Left colon (tissue), 2 donors: ENCODE data around the gene OTUD7B. TPM values are rescaled to one million over a fixed set of nuclear protein-coding genes. Genes with fewer than 3 reads are reported as not detected.
"Not testable (repeated sequence)": the region's sequence is repeated elsewhere in the genome, so short reads cannot be mapped to it uniquely, and the experiment has no call there.

ENCODE experiments used
- ATAC-seq: fragments of 200-7000 bp; cut with Tn5 transposase; one replicate; pipeline ENCODE4 v1.9.1; 2020; ENCODE audit warnings: mild to moderate bottlenecking, moderate library complexity
- DNase-seq, 2 donors: peaks; one replicate each; pipeline ENCODE4 v3.0.0-alpha.2; 2020
- intact Hi-C, 2 donors: fragments of 100-400 bp; cut with DNase I in 1 of 2; cut with micrococcal nuclease in 1 of 2; formaldehyde crosslinking; loops; one replicate each; pipeline versions ENCODE4 v1.11.2 to v1.14.0; 2022; cut with DNase I, micrococcal nuclease
- long read RNA-seq: library from polyadenylated mRNA; unstranded; transcript quantifications from one replicate; pipeline ENCODE4 v2.0.0, GENCODE V29; 2021
- total RNA-seq, 2 donors: library from RNA; stranded (reverse); fragmentation: NEBNext Ultra II Directional; extraction: Animal tissue kit (Norgen Biotek cat#: 25700); gene quantifications; one replicate each; pipeline ENCODE4 v1.2.1, GENCODE V29; 2021
- donor health status: DM: no; HTN: no; CAD: no.
- donor health status: DM: yes; HTN: yes; CAD: no.

The OTUD7B gene
- 10 to 100 TPM; 35.3 to 53.6 TPM for total RNA-seq
- long read RNA-seq, full-length matches to known transcripts: 1 of 5 reads
- long read RNA-seq, partial matches to known transcripts: 0 of 5 reads
- long read RNA-seq, other reads (novel, unspliced or antisense): 4 of 5 reads

GRCh38 chr1:150010393-150011115 lies at the start of gene OTUD7B:
Gene OTUD7B (minus strand): TSS chr1:150010726. CDS start chr1:149977510, 33,216 bp downstream.
- peak; percentile 85 to 89 for DNase-seq
- ATAC-seq: peak; percentile 90
- intact Hi-C loops: no loop called here

- intact Hi-C loops: loop anchor here in 1 of 2 donors (10.0 kb wide), 1 partner anchor 165 kb away; the partner anchor contains the start of gene BOLA1
- no peak for ATAC-seq
- DNase-seq: no peak
These were observed 49.7 kb upstream of the OTUD7B start for GRCh38 chr1:150060260-150060659.

GRCh38 chr1:150056407-150056806 lies 45.9 kb upstream of the OTUD7B start:
- no peak for ATAC-seq
- intact Hi-C loops: no loop called here
- DNase-seq: no peak

GRCh38 chr1:150055507-150055906 lies 45.0 kb upstream of the OTUD7B start:
- ATAC-seq, intact Hi-C loops, DNase-seq: not testable (repeated sequence)

DNA sequence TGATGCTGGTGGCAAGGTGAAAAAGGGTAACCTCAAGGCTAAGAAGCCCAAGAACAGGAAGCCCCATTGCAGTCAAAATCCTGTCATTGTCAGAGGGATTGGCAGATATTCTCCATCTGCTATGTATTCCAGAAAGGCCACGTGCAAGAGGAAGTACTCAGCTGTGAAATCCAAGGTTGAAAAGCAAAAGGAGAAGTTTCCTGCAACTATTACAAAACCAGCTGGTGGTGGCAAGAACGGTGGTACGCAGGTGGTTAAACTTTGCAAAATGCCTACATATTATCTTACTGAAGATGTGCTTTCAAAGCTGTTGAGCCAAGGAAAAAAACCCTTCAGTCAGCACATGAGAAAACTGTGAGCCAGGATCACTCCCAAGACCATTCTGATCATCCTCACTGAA lies 43.4 kb upstream of the OTUD7B start:
- intact Hi-C loops: loop anchor here in 1 of 2 donors (5.0 kb wide), 1 partner anchor 113 kb away; no protein-coding TSS in a partner anchor
- DNase-seq (no peak), ATAC-seq (no peak)

DNA sequence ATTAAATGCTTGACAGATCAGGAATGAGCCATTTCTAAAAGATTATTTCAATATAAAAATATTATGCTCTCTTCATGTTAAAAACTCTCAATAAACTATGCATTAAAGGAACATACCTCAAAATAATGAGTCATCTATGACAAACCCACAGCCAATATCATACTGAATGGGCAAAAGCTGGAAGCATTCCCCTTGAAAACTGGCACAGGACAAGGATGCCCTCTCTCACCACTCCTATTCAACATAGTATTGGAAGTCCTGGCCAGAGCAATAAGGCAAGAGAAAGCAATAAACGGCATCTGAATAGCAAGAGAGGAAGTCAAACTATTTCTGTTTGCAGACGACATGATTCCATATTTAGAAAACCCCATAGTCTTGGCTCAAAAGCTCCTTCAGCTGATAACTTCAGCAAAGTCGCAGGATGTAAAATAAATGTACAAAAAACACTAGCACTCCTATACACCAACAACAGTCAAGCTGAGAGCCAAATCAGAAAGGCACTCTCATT lies 41.4 kb upstream of the OTUD7B start:
- ATAC-seq, DNase-seq: not testable (repeated sequence)
- intact Hi-C loops: loop anchor here in 1 of 2 donors (2.0 to 5.0 kb wide), 2 partner anchors 89 to 115 kb away; no protein-coding TSS in a partner anchor

DNA sequence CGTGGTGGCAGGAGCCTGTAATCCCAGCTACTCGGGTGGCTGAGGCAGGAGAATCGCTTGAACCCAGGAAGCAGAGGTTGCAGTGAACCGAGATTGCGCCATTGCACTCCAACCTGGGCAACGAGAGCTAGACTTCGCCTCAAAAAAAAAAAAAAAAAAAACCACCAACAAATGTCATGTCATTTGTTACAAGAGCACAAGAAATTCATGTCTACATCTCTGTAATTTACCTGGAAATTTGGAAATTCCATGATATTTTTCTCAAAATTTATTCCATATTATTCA lies 40.5 kb upstream of the OTUD7B start:
- DNase-seq: no peak
- ATAC-seq: no peak
- intact Hi-C loops: loop anchor here in 1 of 2 donors (2.0 to 5.0 kb wide), 2 partner anchors 88 to 116 kb away; no protein-coding TSS in a partner anchor

- DNase-seq (no peak), ATAC-seq (no peak)
- intact Hi-C loops: loop anchor here in 1 of 2 donors (2.0 to 5.0 kb wide), 2 partner anchors 87 to 117 kb away; no protein-coding TSS in a partner anchor
These were observed 39.4 kb upstream of the OTUD7B start for GRCh38 chr1:150049926-150050325.

DNA sequence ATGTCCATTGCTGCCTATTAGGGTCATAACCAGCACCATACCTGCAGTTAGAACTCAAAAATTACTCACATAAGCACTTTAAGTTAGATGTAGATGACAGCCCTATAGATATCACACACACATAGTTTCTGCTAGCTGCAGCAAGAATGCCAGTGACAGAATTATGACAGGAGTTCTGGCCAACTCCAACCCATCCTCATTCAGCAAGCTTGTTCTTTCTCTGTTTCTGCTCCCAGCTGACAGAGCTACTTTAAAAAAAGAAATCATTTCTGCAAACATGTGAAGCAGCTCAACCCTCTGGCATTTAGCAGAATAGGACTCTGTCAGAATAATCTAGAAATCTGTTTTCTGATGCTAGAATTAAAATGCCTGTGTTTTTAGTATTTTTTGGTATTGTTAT lies 23.8 kb upstream of the OTUD7B start:
- intact Hi-C loops: no loop called here
- no peak for ATAC-seq
- no peak for DNase-seq

DNA sequence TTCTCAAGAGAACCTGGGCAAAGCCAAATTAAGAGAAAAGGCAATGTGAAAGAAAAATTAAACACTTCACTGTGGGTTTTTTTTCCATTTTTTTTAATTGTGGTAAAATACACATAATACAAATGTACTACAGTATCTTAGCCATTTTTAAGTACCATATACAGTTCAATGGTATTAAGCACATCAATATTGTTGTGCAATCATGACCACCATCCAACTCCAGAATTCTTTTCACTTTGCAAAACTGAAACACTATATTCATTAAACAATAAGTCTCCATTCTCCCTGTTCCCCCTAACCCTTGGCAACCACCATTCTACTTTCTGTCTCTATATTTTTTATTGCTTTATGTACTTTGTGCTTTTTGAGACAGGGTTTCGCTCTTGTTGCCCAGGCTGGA lies 17.8 kb upstream of the OTUD7B start:
- intact Hi-C loops: no loop called here
- ATAC-seq (no peak), DNase-seq (no peak)

DNA sequence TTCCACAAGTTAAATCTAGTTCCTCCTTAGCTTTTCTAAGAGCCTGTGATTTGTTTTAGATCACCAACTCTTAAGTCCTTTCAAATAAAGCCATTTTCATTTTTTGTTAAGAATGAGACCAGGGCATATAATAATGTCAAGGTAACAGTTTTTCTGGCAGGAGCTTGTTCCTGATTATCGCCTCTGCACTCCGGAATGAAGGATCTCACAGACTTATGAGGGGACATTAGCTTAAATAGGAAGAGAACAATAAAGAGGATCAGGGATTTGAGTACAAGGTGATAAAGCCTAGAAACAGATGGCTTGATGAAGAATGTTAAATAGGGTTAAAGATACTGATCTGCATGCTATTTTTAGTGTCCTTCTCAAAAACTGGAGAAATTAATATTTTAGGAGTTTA lies 13.6 kb upstream of the OTUD7B start:
- intact Hi-C loops: no loop called here
- ATAC-seq (no peak), DNase-seq (no peak)

- intact Hi-C loops: no loop called here
- ATAC-seq (peak; percentile 49), DNase-seq (peak in 1 of 2 donors; percentile 36)
These were observed 11.8 kb upstream of the OTUD7B start for GRCh38 chr1:150022357-150022756.

GRCh38 chr1:150021191-150021694 lies 10.7 kb upstream of the OTUD7B start:
- intact Hi-C loops: no loop called here
- DNase-seq: peak; percentile 33 to 52
- peak; percentile 87 for ATAC-seq

DNA sequence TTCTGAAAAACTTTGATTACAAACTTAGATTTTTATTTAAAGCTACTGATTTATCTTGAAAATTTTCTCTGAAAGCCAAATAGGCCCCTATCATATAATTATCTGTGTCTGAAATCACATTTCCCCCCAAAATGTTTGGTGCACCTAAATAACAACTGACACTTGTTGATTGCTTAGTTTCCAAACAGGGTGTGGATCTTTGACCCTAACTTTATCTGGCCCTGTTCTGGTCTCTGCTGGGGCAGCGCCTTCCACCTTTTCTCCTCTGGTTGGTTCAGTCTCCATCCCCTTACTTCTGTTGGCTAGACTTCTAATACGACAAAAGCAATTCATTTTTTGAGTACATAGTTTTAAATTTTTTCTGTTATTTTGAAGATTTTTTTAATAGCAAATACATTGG lies 10.2 kb upstream of the OTUD7B start:
- intact Hi-C loops: no loop called here

DNA sequence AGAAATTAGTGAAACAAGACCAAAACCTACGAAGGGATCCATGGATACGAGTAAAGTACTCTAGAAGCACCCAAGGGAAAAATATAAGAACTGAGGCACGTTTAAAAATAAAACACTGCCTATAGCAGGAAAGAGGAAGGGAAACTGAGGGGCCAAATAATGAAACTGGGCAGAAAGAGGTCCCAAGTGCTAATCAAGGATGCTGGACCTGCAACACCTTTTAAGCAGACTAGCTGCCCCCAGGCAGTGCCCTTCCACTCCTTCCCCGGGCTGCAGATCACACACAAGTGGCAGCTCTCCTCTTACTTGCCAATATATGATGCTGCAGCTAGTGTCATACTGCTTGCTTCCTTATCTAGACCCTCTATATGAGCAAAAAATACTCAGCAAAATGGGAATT lies 7.6 kb upstream of the OTUD7B start:
- intact Hi-C loops: no loop called here
- DNase-seq (no peak), ATAC-seq (no peak)

More for the DNA sequence above, 10.2 kb upstream of the OTUD7B start:
- no peak for DNase-seq
- no peak for ATAC-seq

GRCh38 chr1:150017206-150017750 lies 6.8 kb upstream of the OTUD7B start:
- intact Hi-C loops: no loop called here
- ATAC-seq: peak; percentile 78
- DNase-seq: peak; percentile 29 to 62

DNA sequence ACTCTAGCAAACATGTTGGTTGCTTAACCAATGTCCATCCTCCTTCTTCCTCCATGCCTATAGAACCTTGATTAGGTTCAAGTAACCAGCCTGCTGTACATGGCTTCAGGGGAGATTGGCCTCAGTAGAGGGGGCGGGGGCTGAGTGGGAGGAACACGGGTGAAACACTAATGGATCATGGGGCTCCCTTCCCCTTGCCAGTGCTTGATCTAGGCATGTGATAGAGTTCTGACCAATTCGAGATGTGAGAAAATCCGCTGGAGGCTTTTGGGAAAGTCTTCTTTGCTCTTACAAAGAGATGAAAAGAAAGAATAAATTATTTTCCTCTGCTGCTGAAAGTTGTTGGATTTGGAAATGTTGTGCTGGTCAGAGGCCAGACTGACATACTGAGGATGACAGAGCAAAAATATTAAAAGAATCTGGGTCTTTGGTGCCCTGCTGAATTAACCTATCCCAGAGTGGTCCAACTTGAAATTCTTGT lies 5.2 kb upstream of the OTUD7B start:
- no peak for ATAC-seq
- no peak for DNase-seq
- intact Hi-C loops: no loop called here

DNA sequence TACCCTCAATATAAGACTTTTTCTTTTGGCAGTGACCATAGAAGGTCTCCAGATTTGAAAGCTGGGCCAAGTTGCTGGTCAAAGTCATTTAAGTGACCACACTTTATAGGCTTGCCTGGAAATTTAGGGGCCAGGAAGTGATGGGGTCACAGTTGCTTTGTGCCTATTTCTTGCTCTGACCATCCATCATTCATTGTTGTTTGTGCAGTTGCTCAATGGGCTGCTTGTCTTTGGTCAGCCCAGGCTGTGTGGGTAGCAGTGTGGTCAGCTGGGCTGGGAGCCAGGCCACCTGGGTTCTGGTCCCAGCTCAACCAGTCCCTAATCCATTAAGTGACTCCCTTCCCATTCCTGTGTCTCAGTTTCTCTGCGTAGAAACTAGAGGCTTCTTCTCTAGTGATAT lies 2.1 kb upstream of the OTUD7B start:
- DNase-seq (no peak), ATAC-seq (no peak)
- intact Hi-C loops: no loop called here

DNA sequence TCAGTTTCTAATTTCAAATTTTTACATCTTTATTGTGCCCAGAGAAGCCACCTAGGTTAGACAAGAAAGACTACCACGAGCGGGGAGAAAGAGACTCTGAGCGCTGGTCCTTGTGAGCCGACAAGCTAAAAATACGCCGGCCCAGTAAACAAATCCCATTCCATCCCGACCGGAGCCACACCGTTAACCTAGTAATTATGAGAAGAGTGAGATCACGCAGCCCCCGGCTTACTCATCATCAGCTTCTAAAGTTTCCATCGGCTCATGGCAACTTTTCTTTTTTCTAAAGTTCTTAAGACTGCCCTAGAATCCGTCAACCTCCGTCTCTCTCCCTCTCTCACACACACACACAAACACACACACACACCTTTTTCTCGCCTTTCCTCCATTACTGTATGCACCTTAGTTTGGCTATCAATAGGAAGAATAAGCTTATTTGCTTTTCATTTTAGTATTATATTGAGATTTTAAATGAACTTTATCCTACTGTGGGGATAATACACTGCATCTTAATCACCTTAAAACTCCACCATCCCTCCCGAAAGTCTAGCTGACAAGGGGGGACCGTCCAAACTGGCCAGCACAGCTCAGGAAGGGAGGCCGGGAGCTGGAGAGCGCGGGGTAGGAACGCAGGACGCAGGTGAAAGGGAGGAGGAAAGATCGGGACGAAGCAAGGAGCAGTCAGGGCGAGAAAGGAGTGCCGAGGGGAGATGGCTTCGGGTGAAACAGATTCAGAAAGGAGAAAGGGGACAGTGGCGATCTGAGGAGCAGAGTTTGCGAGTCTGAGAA lies 728 bp downstream of the OTUD7B start:
- ATAC-seq (peak; percentile 55), DNase-seq (peak; percentile 41 to 43)
- intact Hi-C loops: no loop called here
